ENCODE measurements around the gene ERN2. TPM values are rescaled to one million over a fixed set of nuclear protein-coding genes. Genes with fewer than 3 reads are reported as not detected.

ERN2 gene
- total RNA-seq: not detected

DNA sequence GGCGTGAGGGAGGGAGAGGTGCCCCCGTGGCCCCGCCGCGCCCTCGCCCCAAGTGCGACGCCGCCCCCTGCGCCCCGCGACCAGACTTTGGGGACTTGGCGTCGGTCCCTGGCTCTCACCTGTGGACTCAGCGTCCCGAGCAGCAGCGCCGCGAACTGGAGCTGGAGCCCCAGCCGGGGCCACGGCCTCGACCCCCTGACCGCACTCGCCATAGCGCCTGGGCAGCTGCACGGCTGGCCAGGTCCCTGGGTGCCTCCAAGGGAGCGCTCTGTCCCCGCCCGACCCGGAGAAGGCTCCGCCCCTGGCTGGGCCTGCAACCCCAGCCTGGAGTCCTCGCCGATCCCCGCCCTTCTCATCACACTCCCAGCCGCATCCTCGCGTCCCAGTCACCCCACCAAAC lies at the start of gene ERN2:
Gene ERN2 (minus strand): TSS at position 247 of the 400 bp plus-strand sequence. CDS start 35 bp downstream, at position 212.
- Histone ChIP-seq H3K36me3 (no peaks in the 10 kb centered on the region), H3K27me3 (no peaks in the 10 kb centered on the region), H3K4me1 (no peaks in the 10 kb centered on the region), H3K4me3 (replicated peaks in 1 of 3) (no peak within 1 kb of the TSS), H3K27ac (no peak within 1 kb of the TSS), H3K9me3 (no peaks in the 10 kb centered on the region)
- DNase-seq: no peak
- intact Hi-C loops (cut with DNase I): no loop called here
- WGBS, 2 donors: 0 to 2% methylated on average over 4 to 7 of the region's 37 CpGs
- TF ChIP-seq CTCF (IDR thresholded peaks at IDR 0.05) (no peak), POLR2A (IDR thresholded peaks at IDR 0.05) (no peak)

DNA sequence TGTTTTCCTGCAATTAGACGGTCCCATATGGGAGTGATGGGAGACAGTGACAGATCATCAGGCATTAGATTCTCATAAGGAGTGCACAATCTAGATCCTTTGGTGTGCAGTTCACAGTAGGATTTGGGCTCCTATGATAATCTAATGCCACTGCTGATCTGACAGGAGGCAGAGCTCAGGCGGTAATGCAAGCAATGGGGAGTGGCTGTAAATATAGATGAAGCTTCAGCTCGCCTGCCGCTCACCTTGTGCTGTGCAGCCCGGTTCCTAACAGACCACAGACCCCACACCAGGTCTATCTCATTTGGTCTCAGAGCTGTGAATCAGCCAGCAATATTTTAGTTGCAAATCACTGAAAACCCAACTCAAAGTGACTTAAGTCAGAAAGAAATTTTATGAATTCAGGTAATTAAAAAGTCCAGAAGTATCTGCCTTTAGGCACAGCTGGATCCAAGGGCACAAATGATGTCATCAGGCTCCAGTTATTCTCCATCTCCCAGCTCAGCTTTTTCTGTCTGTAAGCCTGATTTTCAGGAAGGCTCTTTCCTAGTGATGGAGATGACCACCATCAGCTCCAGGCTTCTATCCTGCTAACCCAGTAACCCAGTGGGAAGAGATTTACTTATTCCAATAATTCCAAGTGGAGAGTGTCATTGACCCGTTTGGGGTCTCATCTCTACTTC lies 45.1 kb upstream of the ERN2 start:
- intact Hi-C loops (cut with DNase I): no loop called here
- TF ChIP-seq CTCF (IDR thresholded peaks at IDR 0.05) (no peak), POLR2A (IDR thresholded peaks at IDR 0.05) (no peak)

GRCh38 chr16:23757116-23757515 lies 44.1 kb upstream of the ERN2 start:
- H3K4me3 ChIP-seq (replicated peaks in 1 of 3): no peak overlapping the region
- peaks cover 10% of the 10 kb centered on the region for H3K27me3 ChIP-seq
- DNase-seq: no peak
- H3K9me3 ChIP-seq: no peaks in the 10 kb centered on the region
- WGBS, 2 donors: 81 to 86% methylated on average over 9 of the region's 9 CpGs
- peaks cover 0 to 11% of the 10 kb centered on the region in 2 donors for H3K4me1 ChIP-seq
- no peak overlapping the region for H3K27ac ChIP-seq
- no peaks in the 10 kb centered on the region for H3K36me3 ChIP-seq
- no peak for TF ChIP-seq POLR2A (IDR thresholded peaks at IDR 0.05)
- no peak for TF ChIP-seq CTCF (IDR thresholded peaks at IDR 0.05)
- intact Hi-C loops (cut with DNase I): no loop called here

More for the DNA sequence above, 45.1 kb upstream of the ERN2 start:
- Histone ChIP-seq H3K4me1 (peaks cover 0 to 11% of the 10 kb centered on the region in 2 donors), H3K36me3 (no peaks in the 10 kb centered on the region), H3K27me3 (peaks cover 10% of the 10 kb centered on the region), H3K4me3 (replicated peaks in 1 of 3) (no peak overlapping the region), H3K9me3 (no peaks in the 10 kb centered on the region), H3K27ac (no peak overlapping the region)
- no peak for DNase-seq
- WGBS, 2 donors: 90 to 91% methylated on average over 6 of the region's 6 CpGs

- intact Hi-C loops (cut with DNase I): no loop called here
- DNase-seq: no peak
- Histone ChIP-seq H3K4me1 (peaks cover 0 to 11% of the 10 kb centered on the region in 2 donors), H3K4me3 (replicated peaks in 1 of 3) (no peak overlapping the region), H3K36me3 (no peaks in the 10 kb centered on the region), H3K9me3 (no peaks in the 10 kb centered on the region), H3K27me3 (peaks cover 10% of the 10 kb centered on the region), H3K27ac (no peak overlapping the region)
- 33 to 34% methylated on average over 13 to 15 of the region's 15 CpGs for WGBS, 2 donors
- TF ChIP-seq CTCF (IDR thresholded peaks at IDR 0.05) (no peak), POLR2A (IDR thresholded peaks at IDR 0.05) (no peak)
Observed at GRCh38 chr16:23755484-23755809, 42.4 kb upstream of the ERN2 start.

DNA sequence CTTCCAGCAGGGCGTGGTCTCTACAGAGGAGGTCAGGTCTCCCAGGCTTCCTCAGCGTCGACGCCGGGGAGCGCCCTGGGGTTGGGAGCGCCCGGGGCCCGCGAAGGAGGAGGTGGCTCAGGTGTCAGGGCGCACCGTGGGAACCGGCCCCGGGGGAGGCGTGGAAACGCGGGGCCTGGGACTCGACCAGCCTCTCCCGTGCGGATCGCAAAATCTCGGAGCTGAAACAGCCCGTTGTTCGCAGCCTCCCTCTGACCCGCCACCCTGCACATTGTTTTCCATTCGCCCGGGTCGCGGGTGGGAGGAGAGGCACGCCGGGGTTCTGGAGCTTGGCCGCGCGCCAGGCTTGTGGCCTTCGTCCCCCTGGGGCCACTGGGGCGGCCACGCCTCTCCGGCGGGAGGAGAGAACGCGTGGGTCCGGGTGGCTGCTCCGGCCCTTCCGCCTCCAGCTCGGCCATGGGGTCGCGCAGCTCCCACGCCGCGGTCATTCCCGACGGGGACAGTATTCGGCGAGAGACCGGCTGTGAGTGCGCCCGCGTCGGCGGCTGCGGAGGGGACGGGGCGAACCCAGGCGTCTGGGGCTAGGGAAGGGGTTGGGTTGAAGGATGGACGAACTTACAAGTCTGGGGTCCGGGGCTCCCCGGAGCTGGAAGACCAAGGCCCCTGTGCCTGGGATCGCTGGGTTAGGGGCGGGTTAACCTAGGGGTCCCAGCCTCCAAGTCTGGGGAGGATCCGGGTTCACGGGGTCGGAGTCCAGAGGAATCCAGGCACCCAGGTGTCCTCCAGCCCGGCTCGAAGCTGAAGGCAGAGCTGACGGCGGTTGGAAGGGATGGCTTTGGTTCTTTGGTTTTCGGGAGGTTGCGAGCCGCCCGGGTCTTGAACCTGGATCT lies 41.8 kb upstream of the ERN2 start, which contains the start of gene CHP2:
Gene CHP2 (plus strand): TSS at position 433 of the 890 bp plus-strand sequence. CDS start 24 bp downstream, at position 457.
- H3K9me3 ChIP-seq: no peaks in the 10 kb centered on the region
- peaks cover 0 to 11% of the 10 kb centered on the region in 2 donors for H3K4me1 ChIP-seq
- no peak for TF ChIP-seq CTCF (IDR thresholded peaks at IDR 0.05)
- TF ChIP-seq POLR2A (IDR thresholded peaks at IDR 0.05): no peak
- intact Hi-C loops (cut with DNase I): no loop called here
- H3K27ac ChIP-seq: no peak within 1 kb of the TSS
- peak within 1 kb of the TSS in 1 of 3 donors; percentile 2 for H3K4me3 ChIP-seq (replicated peaks in 1 of 3)
- H3K27me3 ChIP-seq: peaks cover 10% of the 10 kb centered on the region
- DNase-seq: no peak
- H3K36me3 ChIP-seq: no peaks in the 10 kb centered on the region
- 11 to 18% methylated on average over 4 to 51 of the region's 80 CpGs for WGBS, 2 donors
